ENCODE results near the gene KIF6. TPM values are rescaled to one million over a fixed set of nuclear protein-coding genes. Genes with fewer than 3 reads are reported as not detected.
A peak's percentile ranks its signal among the peaks of the same experiment; 100 is the strongest.
"Not testable (repeated sequence)": the region's sequence is repeated elsewhere in the genome, so short reads cannot be mapped to it uniquely, and the experiment has no call there.

The KIF6 gene
- total RNA-seq, 1 donor = 0.27 TPM

- peak; percentile 25 for DNase-seq (ENCODE audit: low read depth)
- no peak for TF ChIP-seq CTCF (IDR thresholded peaks at IDR 0.05; ENCODE audit: insufficient read depth, low read length)
- H3K4me3 ChIP-seq (ENCODE audit: low read depth, low read length) = no peak overlapping the region
Measured at GRCh38 chr6:39753725-39754045, 28.5 kb upstream of the KIF6 start.

DNA sequence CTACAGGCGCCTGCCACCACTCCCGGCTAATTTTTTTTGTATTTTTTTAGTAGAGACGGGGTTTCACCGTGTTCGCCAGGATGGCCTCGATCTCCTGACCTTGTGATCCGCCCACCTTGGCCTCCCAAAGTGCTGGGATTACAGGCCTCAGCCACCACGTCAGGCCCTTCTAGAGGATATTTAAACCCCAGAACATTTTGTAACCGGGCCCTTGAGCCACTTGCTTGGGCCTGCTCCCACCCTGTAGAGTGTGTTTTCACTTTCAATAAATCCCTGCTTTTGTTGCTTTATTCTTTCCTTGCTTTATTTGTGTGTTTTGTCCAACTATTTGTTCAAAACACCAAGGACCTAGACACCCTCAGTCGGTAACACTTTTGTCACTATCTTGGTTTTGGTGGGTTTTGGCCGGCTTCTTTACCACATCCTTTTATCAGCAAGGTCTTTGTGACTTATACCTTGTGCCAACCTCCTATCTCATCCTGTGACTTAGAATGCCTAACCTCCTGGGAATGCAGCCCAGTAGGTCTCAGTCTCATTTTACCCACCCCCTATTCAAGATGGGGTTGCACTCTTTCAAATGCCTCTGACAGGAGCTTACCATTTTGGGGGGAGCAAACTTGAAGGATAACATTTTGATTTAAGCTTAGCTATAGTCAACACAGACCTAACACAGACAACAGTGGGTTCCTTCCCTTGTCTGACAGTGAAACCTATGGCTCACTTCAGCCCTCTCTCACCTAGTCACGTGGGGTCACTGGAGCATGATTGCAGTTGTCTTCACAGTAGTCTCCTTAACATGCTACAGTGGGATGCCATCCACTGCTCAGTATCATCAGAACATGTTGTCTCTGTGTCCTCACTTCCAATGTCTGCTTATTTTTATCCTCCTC lies 27.9 kb upstream of the KIF6 start:
- DNase-seq (ENCODE audit: low read depth) = no peak
- TF ChIP-seq CTCF (IDR thresholded peaks at IDR 0.05; ENCODE audit: insufficient read depth, low read length) = no peak
- H3K4me3 ChIP-seq (ENCODE audit: low read depth, low read length) = no peak overlapping the region

DNA sequence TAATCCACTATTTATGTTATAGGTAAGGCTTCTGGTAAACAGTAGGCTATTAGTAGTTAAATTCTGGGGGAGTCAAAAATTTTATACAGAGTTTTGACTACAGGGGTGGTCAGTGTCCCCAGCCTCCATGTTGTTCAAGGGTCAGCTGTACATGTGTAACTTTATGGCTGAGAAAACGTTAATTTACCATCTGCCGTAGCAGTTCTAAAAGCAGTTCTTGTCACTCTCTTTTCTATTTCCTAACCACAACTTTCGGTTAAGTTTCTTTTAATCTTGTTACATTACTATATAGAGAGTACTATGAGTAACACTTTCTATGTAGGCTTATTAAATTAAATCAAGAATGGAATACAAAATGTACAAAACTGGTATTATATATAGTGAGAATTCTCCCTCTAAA lies 21.6 kb upstream of the KIF6 start:
- DNase-seq (ENCODE audit: low read depth) = no peak
- no peak for TF ChIP-seq CTCF (IDR thresholded peaks at IDR 0.05; ENCODE audit: insufficient read depth, low read length)
- H3K4me3 ChIP-seq (ENCODE audit: low read depth, low read length) = no peak overlapping the region

- H3K4me3 ChIP-seq (ENCODE audit: low read depth, low read length) = no peak overlapping the region
- no peak for DNase-seq (ENCODE audit: low read depth)
- no peak for TF ChIP-seq CTCF (IDR thresholded peaks at IDR 0.05; ENCODE audit: insufficient read depth, low read length)
Measured at GRCh38 chr6:39733704-39734103, 8.5 kb upstream of the KIF6 start.

DNA sequence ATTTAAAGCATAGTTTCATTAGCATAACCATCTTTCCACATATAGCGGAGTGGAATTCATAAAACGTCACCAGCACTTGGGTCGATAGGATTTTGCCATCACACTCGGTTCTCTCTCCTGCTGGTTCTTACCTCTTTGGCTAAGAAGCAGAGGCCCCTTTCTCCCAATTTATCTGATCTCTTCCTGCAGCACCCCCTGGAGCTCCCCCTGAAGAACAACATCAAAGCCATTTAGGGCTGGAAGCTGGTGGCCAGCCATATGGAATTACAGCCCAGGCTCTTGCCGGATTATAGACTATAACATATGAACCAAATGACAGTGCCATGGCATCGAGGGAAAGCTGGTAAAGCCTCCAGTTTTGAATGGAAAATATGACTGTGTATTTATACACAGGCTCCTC lies 6.4 kb upstream of the KIF6 start:
- TF ChIP-seq CTCF (IDR thresholded peaks at IDR 0.05; ENCODE audit: insufficient read depth, low read length) = no peak
- no peak overlapping the region for H3K4me3 ChIP-seq (ENCODE audit: low read depth, low read length)
- DNase-seq (ENCODE audit: low read depth) = no peak

GRCh38 chr6:39729945-39730344 lies 4.7 kb upstream of the KIF6 start:
- TF ChIP-seq CTCF (IDR thresholded peaks at IDR 0.05; ENCODE audit: insufficient read depth, low read length) = no peak
- DNase-seq (ENCODE audit: low read depth) = no peak
- no peak overlapping the region for H3K4me3 ChIP-seq (ENCODE audit: low read depth, low read length)

- H3K4me3 ChIP-seq (ENCODE audit: low read depth, low read length) = peak overlapping the region; percentile 40
- TF ChIP-seq CTCF (IDR thresholded peaks at IDR 0.05; ENCODE audit: insufficient read depth, low read length) = no peak
- DNase-seq (ENCODE audit: low read depth) = no peak
Measured at GRCh38 chr6:39725632-39725997, 407 bp upstream of the KIF6 start.

DNA sequence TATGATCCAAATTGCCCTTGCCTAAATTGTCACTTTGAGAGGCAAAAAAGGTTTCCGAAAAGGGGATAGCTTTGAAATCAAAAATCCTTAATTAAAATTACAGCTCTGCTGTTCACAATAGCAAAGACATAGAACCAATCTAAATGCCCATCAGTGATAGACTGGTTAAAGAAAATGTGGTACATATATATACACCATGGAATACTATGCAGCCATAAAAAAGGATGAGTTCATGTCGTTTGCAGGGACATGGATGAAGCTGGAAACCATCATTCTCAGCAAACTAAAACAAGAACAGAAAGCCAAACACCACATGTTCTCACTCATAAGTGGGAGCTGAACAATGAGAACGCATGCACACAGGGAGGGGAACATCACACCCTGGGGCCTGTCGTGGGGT lies 1.9 kb downstream of the KIF6 start:
- not testable (repeated sequence) for DNase-seq (ENCODE audit: low read depth); H3K4me3 ChIP-seq (ENCODE audit: low read depth, low read length)

Data from fibroblast of the aortic adventitia (primary cell).